ENCODE results near the gene SCUBE1.

The SCUBE1 gene

GRCh38 chr22:43172191-43172590 is 171.0 kb downstream of the SCUBE1 start:
- TF ChIP-seq MAX (IDR thresholded peaks at IDR 0.05) (no peak), FOXM1 (IDR thresholded peaks at IDR 0.05; ENCODE audit: borderline replicate concordance, low read depth) (no peak), RAD21 (IDR thresholded peaks at IDR 0.05; ENCODE audit: low read depth) (no peak), TAF1 (IDR thresholded peaks at IDR 0.05; ENCODE audit: low read depth) (no peak), EP300 (IDR thresholded peaks at IDR 0.05; ENCODE audit: borderline replicate concordance) (no peak), EGR1 (IDR thresholded peaks at IDR 0.05) (no peak), TEAD4 (IDR thresholded peaks at IDR 0.05) (no peak), ZBTB7A (IDR thresholded peaks at IDR 0.05; ENCODE audit: low read depth) (no peak)

GRCh38 chr22:43171607-43172006 is 171.6 kb downstream of the SCUBE1 start:
- TF ChIP-seq TAF1 (IDR thresholded peaks at IDR 0.05; ENCODE audit: low read depth), result no peak
- no peak for TF ChIP-seq FOXM1 (IDR thresholded peaks at IDR 0.05; ENCODE audit: borderline replicate concordance, low read depth)
- TF ChIP-seq MAX (IDR thresholded peaks at IDR 0.05), result no peak
- no peak for TF ChIP-seq TEAD4 (IDR thresholded peaks at IDR 0.05)
- no peak for TF ChIP-seq EGR1 (IDR thresholded peaks at IDR 0.05)
- TF ChIP-seq CEBPB (IDR thresholded peaks at IDR 0.05), result no peak
- TF ChIP-seq USF1 (IDR thresholded peaks at IDR 0.05), result no peak
- TF ChIP-seq YY1 (IDR thresholded peaks at IDR 0.05; ENCODE audit: low read depth), result no peak
- no peak for TF ChIP-seq REST (IDR thresholded peaks at IDR 0.05; ENCODE audit: low read depth)

- no peak for TF ChIP-seq RAD21 (IDR thresholded peaks at IDR 0.05; ENCODE audit: low read depth)
- no peak for TF ChIP-seq ZBTB7A (IDR thresholded peaks at IDR 0.05; ENCODE audit: low read depth)
- no peak for TF ChIP-seq EGR1 (IDR thresholded peaks at IDR 0.05)
- TF ChIP-seq YY1 (IDR thresholded peaks at IDR 0.05; ENCODE audit: low read depth), result no peak
- TF ChIP-seq FOXM1 (IDR thresholded peaks at IDR 0.05; ENCODE audit: borderline replicate concordance, low read depth), result no peak
- no peak for TF ChIP-seq CEBPB (IDR thresholded peaks at IDR 0.05)
- no peak for TF ChIP-seq CREB1 (IDR thresholded peaks at IDR 0.05; ENCODE audit: low read depth)
- no peak for TF ChIP-seq TAF1 (IDR thresholded peaks at IDR 0.05; ENCODE audit: low read depth)
- no peak for TF ChIP-seq TEAD4 (IDR thresholded peaks at IDR 0.05)
- TF ChIP-seq EP300 (IDR thresholded peaks at IDR 0.05; ENCODE audit: borderline replicate concordance), result no peak
- TF ChIP-seq MAX (IDR thresholded peaks at IDR 0.05), result no peak
- TF ChIP-seq TCF12 (IDR thresholded peaks at IDR 0.05; ENCODE audit: low read depth), result no peak
- TF ChIP-seq USF1 (IDR thresholded peaks at IDR 0.05), result no peak
- no peak for TF ChIP-seq REST (IDR thresholded peaks at IDR 0.05; ENCODE audit: low read depth)
- TF ChIP-seq NFIC (IDR thresholded peaks at IDR 0.05), result no peak
Observed at GRCh38 chr22:43171019-43171491, 172.1 kb downstream of the SCUBE1 start.

- TF ChIP-seq TEAD4 (IDR thresholded peaks at IDR 0.05) (no peak), CEBPB (IDR thresholded peaks at IDR 0.05) (no peak), TCF12 (IDR thresholded peaks at IDR 0.05; ENCODE audit: low read depth) (no peak), REST (IDR thresholded peaks at IDR 0.05; ENCODE audit: low read depth) (no peak), ZBTB7A (IDR thresholded peaks at IDR 0.05; ENCODE audit: low read depth) (no peak), RAD21 (IDR thresholded peaks at IDR 0.05; ENCODE audit: low read depth) (no peak)
Observed at GRCh38 chr22:43170131-43170480, 173.1 kb downstream of the SCUBE1 start.
